Thymus (tissue), 11 donors: Measurements from ENCODE around the gene TRIM37. TPM values are rescaled to one million over a fixed set of nuclear protein-coding genes. Genes with fewer than 3 reads are reported as not detected.
"Not testable (repeated sequence)": the region's sequence is repeated elsewhere in the genome, so short reads cannot be mapped to it uniquely, and the experiment has no call there.

ENCODE experiments used
- DNase-seq, 9 donors: peaks; one replicate each; pipeline ENCODE4 v3.0.0-alpha.2; 2013; ENCODE audit warnings: low spot score in 9 of 9, low read depth in 6 of 9, missing footprints in 1 of 9
- H3K27ac ChIP-seq, 2 donors: one replicate each; pipeline ENCODE4 v1.5.1; 2013; ENCODE audit warnings: control low read depth in 1 of 2, low read depth in 1 of 2, low read length in 1 of 2, mild to moderate bottlenecking in 1 of 2, moderate library complexity in 1 of 2
- H3K27me3 ChIP-seq, 2 donors: one replicate each; pipeline ENCODE4 v1.5.1; 2013; ENCODE audit warnings: low read length in 1 of 2; ENCODE audit not compliant: control insufficient read depth in 2 of 2, insufficient read depth in 1 of 2
- H3K36me3 ChIP-seq, 2 donors: one replicate each; pipeline ENCODE4 v1.5.1; 2013; ENCODE audit warnings: low read length in 1 of 2, mild to moderate bottlenecking in 1 of 2, moderate library complexity in 1 of 2; ENCODE audit not compliant: control insufficient read depth in 2 of 2, insufficient read depth in 2 of 2
- H3K4me1 ChIP-seq, 2 donors: one replicate each; pipeline ENCODE4 v1.5.1; 2013; ENCODE audit warnings: low read length in 2 of 2; ENCODE audit not compliant: control insufficient read depth in 2 of 2, insufficient read depth in 2 of 2
- H3K4me3 ChIP-seq, 2 donors: one replicate each; pipeline ENCODE4 v1.5.1; 2013; ENCODE audit warnings: low read length in 2 of 2, control low read depth in 1 of 2, mild to moderate bottlenecking in 1 of 2
- H3K9me3 ChIP-seq, 2 donors: one replicate each; pipeline ENCODE4 v1.5.1; 2013; ENCODE audit warnings: low read length in 1 of 2, mild to moderate bottlenecking in 1 of 2; ENCODE audit not compliant: control insufficient read depth in 2 of 2, insufficient read depth in 1 of 2
- WGBS: extraction: QIAGEN DNeasy Blood & Tissue Kit; methylation state at CpG from one replicate; pipeline ENCODE4 v1.1.7; 2013; 5-methylcytosine and 5-hydroxymethylcytosine counted together
- polyA plus RNA-seq: library from polyadenylated mRNA; stranded (reverse); fragments of 200-250 nt; gene quantifications from one replicate; pipeline ENCODE4 v1.2.3, GENCODE V29; 2013
- total RNA-seq: library from RNA; stranded (reverse); fragments of 120-200 nt; gene quantifications from one replicate; pipeline ENCODE4 v1.2.4, GENCODE V29; 2013
- donor health status: healthy.

The TRIM37 gene
- total and polyA plus RNA-seq, 2 donors = 14.1 to 17.1 TPM

DNA sequence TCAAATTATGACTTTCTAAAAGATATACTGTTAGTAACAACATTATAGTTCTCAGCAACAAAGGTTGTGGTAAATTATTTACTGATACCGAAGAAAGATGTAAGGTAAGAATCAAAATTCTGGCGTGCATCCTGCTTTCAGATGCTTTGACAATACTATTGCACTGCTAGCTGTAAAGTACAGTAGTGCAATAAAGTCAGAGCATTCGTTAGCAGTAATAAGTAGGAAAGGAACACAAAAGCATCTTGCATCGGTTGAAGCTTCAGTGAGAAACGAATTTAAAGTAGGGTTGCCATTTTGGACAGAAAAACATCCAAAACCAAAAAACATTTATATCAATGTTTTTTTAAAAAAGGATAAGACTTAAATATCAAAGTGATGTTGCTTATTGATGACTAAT is 44.3 kb upstream of the TRIM37 start:
- no peak overlapping the region for H3K4me3 ChIP-seq
- 87% methylated on average over 5 of the region's 5 CpGs for WGBS
- H3K4me1 ChIP-seq = peaks cover 14 to 19% of the 10 kb centered on the region in 2 donors
- no peak for DNase-seq
- H3K9me3 ChIP-seq = no peaks in the 10 kb centered on the region
- H3K27ac ChIP-seq = no peak overlapping the region
- peaks cover 0 to 5% of the 10 kb centered on the region in 2 donors for H3K36me3 ChIP-seq
- H3K27me3 ChIP-seq = no peaks in the 10 kb centered on the region

DNA sequence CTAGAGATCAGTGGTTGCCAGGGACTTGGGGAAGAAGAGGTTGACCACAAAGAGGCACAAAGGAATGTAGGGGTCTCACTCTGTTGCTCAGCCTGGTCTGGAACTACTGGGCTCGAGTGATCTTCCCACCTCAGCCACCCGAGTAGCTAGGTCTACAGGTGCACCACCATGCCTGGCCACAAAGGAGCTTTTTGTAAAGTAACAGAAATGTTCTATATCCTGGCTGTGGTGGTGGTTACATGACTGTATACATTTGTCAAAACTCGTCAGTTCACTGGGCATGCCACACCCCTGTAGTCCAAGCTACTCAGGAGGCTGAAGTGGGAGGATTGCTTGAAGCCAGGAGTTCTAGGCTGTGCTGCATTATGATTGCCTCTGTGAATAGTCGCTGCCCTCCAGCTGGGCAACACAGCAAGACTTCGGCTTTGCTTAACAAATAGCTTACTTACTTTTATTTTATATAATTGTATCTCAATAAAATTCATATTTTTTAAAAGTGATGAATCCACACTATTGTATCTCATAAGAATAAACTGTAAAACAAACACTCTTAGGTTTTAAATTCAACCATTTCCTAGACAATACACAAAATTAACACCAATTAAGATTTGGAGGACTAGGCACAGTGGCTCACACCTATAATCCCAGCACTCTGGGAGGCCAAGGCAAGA is 43.3 kb upstream of the TRIM37 start:
- Histone ChIP-seq H3K4me1 (peaks cover 14 to 19% of the 10 kb centered on the region in 2 donors), H3K9me3 (no peaks in the 10 kb centered on the region), H3K27me3 (no peaks in the 10 kb centered on the region), H3K36me3 (peaks cover 0 to 10% of the 10 kb centered on the region in 2 donors), H3K4me3 (no peak overlapping the region), H3K27ac (no peak overlapping the region)
- DNase-seq = peak in 1 of 9 donors; percentile 22
- WGBS = 59% methylated on average over 5 of the region's 5 CpGs

GRCh38 chr17:59149051-59149450 is 42.4 kb upstream of the TRIM37 start:
- Histone ChIP-seq H3K4me3 (no peak overlapping the region), H3K27ac (no peak overlapping the region), H3K9me3 (no peaks in the 10 kb centered on the region), H3K4me1 (peaks cover 14 to 17% of the 10 kb centered on the region in 2 donors), H3K27me3 (no peaks in the 10 kb centered on the region), H3K36me3 (peaks cover 0 to 15% of the 10 kb centered on the region in 2 donors)
- DNase-seq = no peak
- WGBS = 95% methylated on average over 2 of the region's 2 CpGs

- Histone ChIP-seq H3K4me3 (no peak overlapping the region), H3K9me3 (no peaks in the 10 kb centered on the region), H3K4me1 (peaks cover 6 to 9% of the 10 kb centered on the region in 2 donors), H3K27ac (no peak overlapping the region), H3K27me3 (no peaks in the 10 kb centered on the region), H3K36me3 (peaks cover 5 to 29% of the 10 kb centered on the region in 2 donors)
- 97% methylated on average over 4 of the region's 4 CpGs for WGBS
- DNase-seq = no peak
Observed at GRCh38 chr17:59145571-59146096, 39.0 kb upstream of the TRIM37 start.

DNA sequence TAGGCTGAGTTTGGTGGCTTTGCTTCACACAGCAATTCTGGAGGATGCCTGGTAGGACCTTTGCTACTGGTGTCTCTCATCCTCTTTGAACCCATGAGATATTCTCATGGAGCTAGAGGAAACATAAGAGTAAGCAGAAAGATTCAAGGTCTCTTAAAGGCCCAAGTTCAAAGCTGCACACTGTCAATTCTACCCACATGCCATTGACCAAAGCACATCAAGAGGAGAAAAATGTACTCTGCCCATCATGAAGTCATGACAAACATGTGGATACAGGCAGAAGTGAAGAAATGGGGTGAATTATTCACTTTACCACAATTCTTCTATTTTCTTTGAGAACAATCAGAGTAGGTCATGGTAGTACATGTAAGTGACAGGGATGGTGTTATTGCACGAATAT is 35.2 kb upstream of the TRIM37 start:
- 95% methylated on average over 1 of the region's 1 CpG for WGBS
- Histone ChIP-seq H3K9me3 (no peaks in the 10 kb centered on the region), H3K27ac (no peak overlapping the region), H3K36me3 (peaks cover 5 to 27% of the 10 kb centered on the region in 2 donors), H3K27me3 (no peaks in the 10 kb centered on the region), H3K4me1 (no peaks in the 10 kb centered on the region), H3K4me3 (no peak overlapping the region)
- DNase-seq = no peak

- Histone ChIP-seq H3K27ac (no peak overlapping the region), H3K4me1 (no peaks in the 10 kb centered on the region), H3K27me3 (no peaks in the 10 kb centered on the region), H3K36me3 (peaks cover 5 to 22% of the 10 kb centered on the region in 2 donors), H3K4me3 (no peak overlapping the region), H3K9me3 (no peaks in the 10 kb centered on the region)
- no peak for DNase-seq
- WGBS = 91% methylated on average over 4 of the region's 4 CpGs
Observed at GRCh38 chr17:59139939-59140338, 33.3 kb upstream of the TRIM37 start.

- WGBS = 97% methylated on average over 10 of the region's 10 CpGs
- not testable (repeated sequence) for H3K4me3 ChIP-seq, H3K4me1 ChIP-seq, H3K27ac ChIP-seq, DNase-seq, H3K9me3 ChIP-seq, H3K27me3 ChIP-seq
- peaks cover under 1 to 13% of the 10 kb centered on the region in 2 donors for H3K36me3 ChIP-seq
Observed at GRCh38 chr17:59138339-59138738, 31.7 kb upstream of the TRIM37 start.

GRCh38 chr17:59131131-59131530 is 24.5 kb upstream of the TRIM37 start:
- no peak overlapping the region for H3K4me3 ChIP-seq
- DNase-seq = no peak
- no peaks in the 10 kb centered on the region for H3K9me3 ChIP-seq
- no peak overlapping the region for H3K27ac ChIP-seq
- 99% methylated on average over 1 of the region's 1 CpG for WGBS
- H3K27me3 ChIP-seq = no peaks in the 10 kb centered on the region
- no peaks in the 10 kb centered on the region for H3K4me1 ChIP-seq
- peaks cover 10 to 28% of the 10 kb centered on the region in 2 donors for H3K36me3 ChIP-seq

GRCh38 chr17:59129814-59130213 is 23.1 kb upstream of the TRIM37 start:
- H3K9me3 ChIP-seq = no peaks in the 10 kb centered on the region
- no peaks in the 10 kb centered on the region for H3K27me3 ChIP-seq
- H3K27ac ChIP-seq = no peak overlapping the region
- H3K4me1 ChIP-seq = no peaks in the 10 kb centered on the region
- H3K4me3 ChIP-seq = no peak overlapping the region
- no peak for DNase-seq
- peaks cover 10 to 31% of the 10 kb centered on the region in 2 donors for H3K36me3 ChIP-seq
- 50% methylated on average over 2 of the region's 2 CpGs for WGBS
